ENCODE measurements around the gene ASTN2.

The ASTN2 gene

DNA sequence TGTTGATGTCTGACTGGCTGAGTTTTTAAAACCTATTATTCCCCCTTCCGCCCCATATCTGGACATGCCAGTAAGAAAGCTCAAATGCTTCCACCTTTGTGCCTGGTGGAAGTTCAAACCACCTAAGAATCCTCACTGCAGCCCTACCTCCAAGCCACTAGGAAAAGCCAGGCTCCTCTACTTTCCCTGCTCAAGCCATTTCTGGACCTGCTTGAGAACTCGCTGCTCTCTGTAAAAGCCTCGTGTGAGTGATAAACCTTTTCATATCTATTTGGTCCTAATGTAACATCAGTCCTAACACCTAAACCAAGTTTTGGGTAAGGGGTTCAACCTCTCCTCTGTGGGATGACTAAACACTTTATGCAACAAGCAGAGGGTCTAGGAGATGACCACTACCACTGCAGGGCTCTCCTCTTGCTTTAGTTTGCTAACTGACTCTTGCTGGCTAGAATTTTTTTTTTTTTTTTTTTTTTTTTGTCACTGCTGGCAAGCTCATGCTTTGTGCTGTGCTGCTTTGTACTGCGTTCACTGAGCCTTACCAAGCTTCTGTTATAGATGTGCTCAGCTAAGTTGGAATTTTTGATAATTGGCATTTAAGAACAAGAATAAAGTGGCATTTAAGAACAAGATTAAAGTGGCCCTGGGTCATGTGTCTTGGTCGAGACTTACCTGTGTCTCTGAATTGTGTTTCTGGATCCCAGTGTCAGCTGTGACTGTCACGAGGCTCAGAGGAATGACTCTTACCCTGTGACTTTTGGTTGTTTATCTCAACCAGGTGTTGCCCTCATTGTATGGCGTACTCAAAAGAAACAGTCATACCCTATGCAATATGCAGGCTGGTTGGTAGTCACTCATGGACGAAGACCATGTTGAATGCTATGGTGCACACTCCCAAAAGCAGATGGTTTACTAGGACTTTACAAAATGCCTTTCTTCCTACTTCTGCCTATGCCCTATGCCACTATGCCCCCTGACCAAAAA is 708.3 kb downstream of the ASTN2 start:
- Histone ChIP-seq H3K27me3 (replicated peaks; ENCODE audit: insufficient read depth, low read length) (no peaks in the 10 kb centered on the region), H3F3A (ENCODE audit: insufficient read depth, low read length) (no peaks in the 10 kb centered on the region), H3K27ac (ENCODE audit: low read length) (no peak overlapping the region), H3K9me2 (replicated peaks; ENCODE audit: insufficient read depth, low read length) (no peaks in the 10 kb centered on the region), H3K9ac (ENCODE audit: low read length) (no peak overlapping the region), H4K20me1 (ENCODE audit: insufficient read depth, low read length) (no peaks in the 10 kb centered on the region), H3K4me1 (ENCODE audit: low read length) (no peaks in the 10 kb centered on the region), H3K4me3 (ENCODE audit: low read length) (no peak overlapping the region), H2AFZ (ENCODE audit: low read length) (no peak overlapping the region), H3K9me3 (replicated peaks; ENCODE audit: insufficient read depth, low read length) (no peaks in the 10 kb centered on the region), H3K4me2 (ENCODE audit: low read depth, low read length) (no peak overlapping the region), H3K36me3 (replicated peaks; ENCODE audit: insufficient read depth, low read length) (no peaks in the 10 kb centered on the region), H3K79me2 (ENCODE audit: low read length) (no peaks in the 10 kb centered on the region)
- no peak for DNase-seq
- TF ChIP-seq, protein P1, sequence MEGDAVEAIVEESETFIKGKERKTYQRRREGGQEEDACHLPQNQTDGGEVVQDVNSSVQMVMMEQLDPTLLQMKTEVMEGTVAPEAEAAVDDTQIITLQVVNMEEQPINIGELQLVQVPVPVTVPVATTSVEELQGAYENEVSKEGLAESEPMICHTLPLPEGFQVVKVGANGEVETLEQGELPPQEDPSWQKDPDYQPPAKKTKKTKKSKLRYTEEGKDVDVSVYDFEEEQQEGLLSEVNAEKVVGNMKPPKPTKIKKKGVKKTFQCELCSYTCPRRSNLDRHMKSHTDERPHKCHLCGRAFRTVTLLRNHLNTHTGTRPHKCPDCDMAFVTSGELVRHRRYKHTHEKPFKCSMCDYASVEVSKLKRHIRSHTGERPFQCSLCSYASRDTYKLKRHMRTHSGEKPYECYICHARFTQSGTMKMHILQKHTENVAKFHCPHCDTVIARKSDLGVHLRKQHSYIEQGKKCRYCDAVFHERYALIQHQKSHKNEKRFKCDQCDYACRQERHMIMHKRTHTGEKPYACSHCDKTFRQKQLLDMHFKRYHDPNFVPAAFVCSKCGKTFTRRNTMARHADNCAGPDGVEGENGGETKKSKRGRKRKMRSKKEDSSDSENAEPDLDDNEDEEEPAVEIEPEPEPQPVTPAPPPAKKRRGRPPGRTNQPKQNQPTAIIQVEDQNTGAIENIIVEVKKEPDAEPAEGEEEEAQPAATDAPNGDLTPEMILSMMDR (IDR thresholded peaks at IDR 0.05; ENCODE audit: low read length), result no peak
- TF ChIP-seq EZH2 (optimal IDR thresholded peaks at IDR 0.05; ENCODE audit: low read depth, low read length), result no peak
- no peak for TF ChIP-seq EZH2phosphoT487 (IDR thresholded peaks at IDR 0.05; ENCODE audit: low read length)

DNA sequence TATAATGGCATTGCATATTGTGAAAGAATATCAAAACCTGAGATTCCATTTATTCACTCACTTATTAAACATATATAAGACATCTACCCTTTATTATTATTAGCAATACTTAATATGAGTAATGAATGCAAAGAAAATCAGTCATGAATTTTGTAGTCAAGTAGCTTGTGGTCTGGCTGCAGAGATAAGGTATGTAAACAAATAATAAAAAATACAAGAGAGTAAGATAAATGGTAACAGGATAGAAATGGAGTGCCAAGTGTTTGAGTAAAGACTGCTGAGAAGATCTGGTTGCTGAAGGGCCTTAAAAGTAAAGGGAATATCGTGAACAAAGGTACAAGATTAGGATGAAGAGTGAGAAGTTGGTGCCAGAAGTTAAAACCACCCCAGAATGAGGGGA is 709.3 kb downstream of the ASTN2 start:
- Histone ChIP-seq H3K79me2 (ENCODE audit: low read length) (no peaks in the 10 kb centered on the region), H3K4me1 (ENCODE audit: low read length) (no peaks in the 10 kb centered on the region), H3K4me3 (ENCODE audit: low read length) (no peak overlapping the region), H4K20me1 (ENCODE audit: insufficient read depth, low read length) (no peaks in the 10 kb centered on the region), H3K36me3 (replicated peaks; ENCODE audit: insufficient read depth, low read length) (no peaks in the 10 kb centered on the region), H2AFZ (ENCODE audit: low read length) (no peak overlapping the region), H3K9ac (ENCODE audit: low read length) (no peak overlapping the region), H3K27ac (ENCODE audit: low read length) (no peak overlapping the region), H3K9me3 (replicated peaks; ENCODE audit: insufficient read depth, low read length) (no peaks in the 10 kb centered on the region), H3K9me2 (replicated peaks; ENCODE audit: insufficient read depth, low read length) (no peaks in the 10 kb centered on the region), H3K4me2 (ENCODE audit: low read depth, low read length) (no peak overlapping the region), H3F3A (ENCODE audit: insufficient read depth, low read length) (no peaks in the 10 kb centered on the region), H3K27me3 (replicated peaks; ENCODE audit: insufficient read depth, low read length) (no peaks in the 10 kb centered on the region)
- TF ChIP-seq, protein P1 (IDR thresholded peaks at IDR 0.05; ENCODE audit: low read length), result no peak
- TF ChIP-seq EZH2 (optimal IDR thresholded peaks at IDR 0.05; ENCODE audit: low read depth, low read length), result no peak
- TF ChIP-seq EZH2phosphoT487 (IDR thresholded peaks at IDR 0.05; ENCODE audit: low read length), result no peak
- no peak for DNase-seq

DNA sequence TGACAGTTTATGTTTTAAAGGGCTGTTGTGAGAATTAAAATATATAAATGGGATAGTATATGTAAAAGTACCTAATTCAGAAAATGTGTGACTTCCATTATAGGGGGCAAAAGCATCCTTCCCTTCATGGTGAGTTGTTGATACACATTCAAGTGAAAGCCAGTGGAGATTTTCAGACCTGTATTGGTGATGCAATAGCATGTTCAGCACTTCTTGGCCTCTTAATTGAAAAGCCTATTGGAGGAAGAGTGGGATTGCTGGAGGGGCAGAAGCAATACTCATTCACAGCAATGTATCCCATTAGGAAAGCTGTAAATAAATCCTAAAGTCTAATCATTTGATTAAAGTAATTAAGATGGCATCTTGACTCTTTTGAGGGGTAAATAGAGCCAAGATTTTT is 710.4 kb downstream of the ASTN2 start:
- H3K79me2 ChIP-seq (ENCODE audit: low read length), result no peaks in the 10 kb centered on the region
- H3K9me2 ChIP-seq (replicated peaks; ENCODE audit: insufficient read depth, low read length), result no peaks in the 10 kb centered on the region
- H3K9me3 ChIP-seq (replicated peaks; ENCODE audit: insufficient read depth, low read length), result no peaks in the 10 kb centered on the region
- H3K36me3 ChIP-seq (replicated peaks; ENCODE audit: insufficient read depth, low read length), result no peaks in the 10 kb centered on the region
- H3K4me1 ChIP-seq (ENCODE audit: low read length), result no peaks in the 10 kb centered on the region
- no peak for DNase-seq
- no peak overlapping the region for H3K4me3 ChIP-seq (ENCODE audit: low read length)
- H3K27me3 ChIP-seq (replicated peaks; ENCODE audit: insufficient read depth, low read length), result no peaks in the 10 kb centered on the region
- H2AFZ ChIP-seq (ENCODE audit: low read length), result no peak overlapping the region
- H4K20me1 ChIP-seq (ENCODE audit: insufficient read depth, low read length), result no peaks in the 10 kb centered on the region
- no peaks in the 10 kb centered on the region for H3F3A ChIP-seq (ENCODE audit: insufficient read depth, low read length)
- H3K4me2 ChIP-seq (ENCODE audit: low read depth, low read length), result no peak overlapping the region
- H3K27ac ChIP-seq (ENCODE audit: low read length), result no peak overlapping the region
- TF ChIP-seq EZH2phosphoT487 (IDR thresholded peaks at IDR 0.05; ENCODE audit: low read length) (no peak), EZH2 (optimal IDR thresholded peaks at IDR 0.05; ENCODE audit: low read depth, low read length) (no peak)
- TF ChIP-seq, protein P1 (IDR thresholded peaks at IDR 0.05; ENCODE audit: low read length), result no peak
- H3K9ac ChIP-seq (ENCODE audit: low read length), result no peak overlapping the region

All from MM.1S (cell line).